Adrenal gland (tissue), 5 donors: Measurements from ENCODE around the gene DUS2.

Experiments used
- CTCF ChIP-seq, 6 experiments: fragments of 450-650 bp in 4 of 6; fragments of 200-600 bp in 2 of 6; sonication (generic) in 1 of 6; IDR thresholded peaks; 1 replicate in 5 of 6; 2 replicates in 1 of 6; pipeline versions ENCODE4 v1.5.1 to v1.8.0; 2016 to 2021; ENCODE audit warnings: antibody characterized with exemption in 6 of 6, mild to moderate bottlenecking in 2 of 6, moderate library complexity in 1 of 6
- POLR2A ChIP-seq, 2 donors: fragments of 450-650 bp; IDR thresholded peaks; one replicate each; pipeline ENCODE4 v1.6.1; 2017; ENCODE audit warnings: antibody characterized with exemption in 2 of 2, mild to moderate bottlenecking in 2 of 2, moderate library complexity in 1 of 2
- donor health status: DM: no; HTN: no; CAD: no.

- TF ChIP-seq CTCF (IDR thresholded peaks at IDR 0.05) = no peak
- TF ChIP-seq POLR2A (IDR thresholded peaks at IDR 0.05) = no peak
Measured at GRCh38 chr16:68069511-68070248, 46.6 kb downstream of the DUS2 start.
